Liver (tissue), 3 donors: Measurements from ENCODE around the gene USP31.

Experiments
- CTCF ChIP-seq: fragments of 150-350 bp; IDR thresholded peaks from 2 replicates; pipeline ENCODE4 v1.5.1; 2017; ENCODE audit warnings: improper control_type of control experiment, low read depth, low read length; ENCODE audit not compliant: missing input control
- HNF4A ChIP-seq, 2 donors: conservative IDR thresholded peaks; 2 replicates each; pipeline ENCODE4 v1.6.1; 2016; ENCODE audit warnings: antibody characterized with exemption in 2 of 2, mild to moderate bottlenecking in 2 of 2
- RAD21 ChIP-seq, 2 donors: IDR thresholded peaks; 2 replicates each; pipeline ENCODE4 v1.6.1; 2016; ENCODE audit warnings: antibody characterized with exemption in 2 of 2, mild to moderate bottlenecking in 2 of 2
- REST ChIP-seq: IDR thresholded peaks from 2 replicates; pipeline ENCODE4 v1.6.1; 2016; ENCODE audit warnings: antibody characterized with exemption, mild to moderate bottlenecking
- TAF1 ChIP-seq: conservative IDR thresholded peaks from 2 replicates; pipeline ENCODE4 v1.6.1; 2016; ENCODE audit warnings: antibody characterized with exemption, mild to moderate bottlenecking
- YY1 ChIP-seq: IDR thresholded peaks from 2 replicates; pipeline ENCODE4 v1.6.1; 2016; ENCODE audit warnings: antibody characterized with exemption, mild to moderate bottlenecking
- ZBTB33 ChIP-seq: IDR thresholded peaks from 2 replicates; pipeline ENCODE4 v1.6.1; 2016; ENCODE audit warnings: antibody characterized with exemption
- donor health status: healthy.
- donor health status: healthy.

GRCh38 chr16:23183543-23183862 lies 34.3 kb upstream of the USP31 start:
- TF ChIP-seq CTCF = no peak
- TF ChIP-seq ZBTB33 = no peak
- TF ChIP-seq TAF1 = no peak
- no peak for TF ChIP-seq HNF4A (conservative IDR thresholded peaks at IDR 0.05)
- TF ChIP-seq RAD21 (IDR thresholded peaks at IDR 0.05) = no peak
- no peak for TF ChIP-seq REST
- TF ChIP-seq YY1 = no peak
